GM19239 (cell line): ENCODE data around the gene BNIP5.

ENCODE experiments used
- DNase-seq: peaks from one replicate; pipeline ENCODE4 v3.0.0; 2011; ENCODE audit warnings: low spot score; ENCODE audit not compliant: insufficient read length
- FAIRE-seq: peaks from 2 replicates; lab custom pipeline; 2011; peaks lifted over from hg19 to GRCh38; lab: Jason Lieb, UNC

BNIP5 gene

GRCh38 chr6:36273067-36273466 is 63.6 kb downstream of the BNIP5 start:
- no peak for FAIRE-seq
- no peak for DNase-seq

GRCh38 chr6:36272234-36272633 is 64.5 kb downstream of the BNIP5 start:
- no peak for FAIRE-seq
- no peak for DNase-seq

GRCh38 chr6:36269834-36270705 is 66.6 kb downstream of the BNIP5 start, which contains the start of gene PNPLA1:
Gene PNPLA1, plus strand, starts transcription at chr6:36270060. Its CDS starts 400 bp downstream, at chr6:36270460.
- no peak for DNase-seq
- no peak for FAIRE-seq

DNA sequence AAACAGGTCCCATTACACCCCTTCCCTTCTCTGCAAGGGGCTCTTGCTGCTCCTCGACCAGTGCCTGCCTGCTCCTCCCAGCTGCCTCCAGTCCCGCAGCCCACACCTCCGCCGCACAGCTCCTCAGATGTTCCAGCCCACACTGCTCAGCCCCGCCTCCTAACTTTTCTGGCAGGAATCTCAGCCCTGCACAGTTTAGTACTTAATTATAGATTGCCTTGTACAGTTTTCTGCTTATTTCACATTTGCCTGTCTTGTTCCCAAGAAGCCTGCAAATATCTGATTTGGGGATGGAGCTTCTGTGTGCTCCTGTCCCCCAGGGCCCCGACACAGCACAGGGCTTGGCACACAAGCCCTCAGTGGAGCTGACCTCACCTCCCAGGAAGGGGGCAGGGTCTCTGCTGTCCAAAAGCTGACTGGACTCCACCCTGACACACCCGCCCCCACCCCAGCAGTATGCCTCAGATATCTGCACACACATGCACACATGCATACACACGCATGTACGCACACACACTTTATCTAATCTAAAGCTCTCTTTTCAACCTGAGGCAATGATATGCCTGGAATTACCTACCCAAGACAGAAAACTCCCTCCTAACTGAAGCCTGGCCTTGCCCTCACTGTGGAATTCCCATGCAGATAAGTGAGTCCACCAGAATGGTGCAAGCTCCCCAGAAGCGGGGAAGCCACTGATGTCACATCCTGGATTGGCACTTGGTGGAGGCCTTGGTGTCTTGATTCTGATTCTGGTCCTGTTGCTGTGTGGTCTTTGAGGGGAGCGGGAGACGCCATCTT is 68.0 kb downstream of the BNIP5 start:
- no peak for FAIRE-seq

DNA sequence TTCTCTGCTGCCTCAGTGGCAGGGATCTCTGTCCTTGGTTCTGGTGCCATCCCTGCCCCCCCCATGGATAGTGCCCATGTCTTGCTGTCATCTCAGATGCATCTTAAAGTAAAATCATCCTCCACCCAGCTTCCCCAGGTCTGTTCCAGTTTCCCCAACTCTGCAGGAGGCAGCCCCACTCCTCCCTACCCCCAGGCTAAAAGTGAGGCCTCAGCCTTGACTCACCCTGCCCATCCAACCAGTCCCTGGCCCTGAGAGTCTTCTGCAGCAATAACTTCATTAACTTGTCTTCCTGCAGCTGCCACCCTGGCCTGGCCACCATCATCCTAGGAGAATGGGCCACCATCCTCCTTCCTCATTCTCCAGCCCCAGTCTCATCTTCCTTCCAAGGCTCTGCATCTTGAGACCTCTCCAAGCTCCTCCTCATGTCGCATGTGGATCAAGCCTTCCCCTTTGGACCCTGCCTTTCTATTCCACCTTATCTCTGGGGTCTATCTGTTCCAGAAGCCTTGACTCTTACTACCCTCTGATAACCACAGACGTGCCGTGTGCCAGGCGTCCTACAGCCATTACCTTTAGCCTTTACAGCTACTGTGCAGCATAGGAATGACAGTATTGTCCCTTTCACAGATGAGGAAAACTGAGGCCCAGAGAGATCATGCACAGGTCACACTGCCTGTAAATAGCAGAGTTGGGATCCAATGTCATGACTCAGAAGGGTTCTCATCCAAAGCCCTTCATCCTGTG is 68.8 kb downstream of the BNIP5 start:
- FAIRE-seq (no peak), DNase-seq (no peak)

More for the DNA sequence above, 68.0 kb downstream of the BNIP5 start:
- no peak for DNase-seq

GRCh38 chr6:36266913-36267644 is 69.6 kb downstream of the BNIP5 start:
- FAIRE-seq = no peak
- no peak for DNase-seq
